Astrocyte (in vitro differentiated cells and primary cell): Measurements from ENCODE around the gene CASTOR1. TPM values are rescaled to one million over a fixed set of nuclear protein-coding genes. Genes with fewer than 3 reads are reported as not detected.
A peak's percentile ranks its signal among the peaks of the same experiment; 100 is the strongest.

Experiments used
- DNase-seq: peaks from one replicate; pipeline ENCODE4 v3.0.0-alpha.2; 2010; ENCODE audit warnings: low read depth
- FAIRE-seq: peaks from 2 replicates; lab custom pipeline; 2011; peaks lifted over from hg19 to GRCh38; lab: Jason Lieb, UNC
- H2AFZ ChIP-seq: 2 replicates; pipeline ENCODE4 v1.6.0; 2012; ENCODE audit warnings: low read depth, low read length, inconsistent platforms
- H3K27ac ChIP-seq: 2 replicates; pipeline ENCODE4 v1.5.1; 2011; ENCODE audit warnings: low read depth, low read length, inconsistent platforms
- H3K27me3 ChIP-seq: 2 replicates; pipeline ENCODE4 v1.6.0; 2011; ENCODE audit warnings: low read length, inconsistent platforms; ENCODE audit not compliant: insufficient read depth
- H3K36me3 ChIP-seq: 2 replicates; pipeline ENCODE4 v1.5.1; 2011; ENCODE audit warnings: low read length, inconsistent platforms; ENCODE audit not compliant: insufficient read depth
- H3K4me1 ChIP-seq: 2 replicates; pipeline ENCODE4 v1.5.1; 2011; ENCODE audit warnings: low read length, inconsistent platforms; ENCODE audit not compliant: insufficient read depth
- H3K4me2 ChIP-seq: 2 replicates; pipeline ENCODE4 v1.6.0; 2012; ENCODE audit warnings: low read length, inconsistent platforms
- H3K4me3 ChIP-seq: 2 replicates; pipeline ENCODE4 v1.5.1; 2011; ENCODE audit warnings: low read depth, mild to moderate bottlenecking, low read length, inconsistent platforms; ENCODE audit not compliant: insufficient read depth
- H3K79me2 ChIP-seq: 2 replicates; pipeline ENCODE4 v1.6.0; 2012; ENCODE audit warnings: mild to moderate bottlenecking, low read length, inconsistent platforms; ENCODE audit not compliant: insufficient read depth
- H3K9ac ChIP-seq: 2 replicates; pipeline ENCODE4 v1.6.0; 2012; ENCODE audit warnings: mild to moderate bottlenecking, low read length, inconsistent platforms
- H3K9me3 ChIP-seq: 2 replicates; pipeline ENCODE4 v1.5.1; 2012; ENCODE audit warnings: low read depth, mild to moderate bottlenecking, low read length, inconsistent platforms; ENCODE audit not compliant: insufficient read depth
- H4K20me1 ChIP-seq: 2 replicates; pipeline ENCODE4 v1.6.0; 2012; ENCODE audit warnings: low read length, inconsistent platforms; ENCODE audit not compliant: insufficient read depth
- H3K27ac Mint-ChIP-seq: one replicate; pipeline ENCODE4 v1.8.0; 2021; ENCODE audit warnings: mild to moderate bottlenecking, mixed read lengths; ENCODE audit not compliant: unreplicated experiment
- H3K27me3 Mint-ChIP-seq: one replicate; pipeline ENCODE4 v1.8.0; 2021; ENCODE audit warnings: low read depth, mixed read lengths; ENCODE audit not compliant: unreplicated experiment
- H3K36me3 Mint-ChIP-seq: one replicate; pipeline ENCODE4 v1.8.0; 2021; ENCODE audit warnings: low read depth, mixed read lengths; ENCODE audit not compliant: unreplicated experiment
- H3K4me1 Mint-ChIP-seq: one replicate; pipeline ENCODE4 v1.8.0; 2021; ENCODE audit warnings: low read depth, mixed read lengths; ENCODE audit not compliant: unreplicated experiment
- H3K4me3 Mint-ChIP-seq: one replicate; pipeline ENCODE4 v1.8.0; 2021; ENCODE audit warnings: mild to moderate bottlenecking, moderate library complexity, mixed read lengths; ENCODE audit not compliant: unreplicated experiment
- H3K9me3 Mint-ChIP-seq: one replicate; pipeline ENCODE4 v1.8.0; 2021; ENCODE audit warnings: mild to moderate bottlenecking, mixed read lengths; ENCODE audit not compliant: unreplicated experiment
- EZH2 ChIP-seq: IDR thresholded peaks from 2 replicates; pipeline ENCODE4 v1.6.1; 2012; ENCODE audit warnings: mild to moderate bottlenecking, low read length, inconsistent platforms; ENCODE audit not compliant: insufficient read depth
- total RNA-seq: library from RNA; stranded (reverse); gene quantifications from 2 replicates; pipeline ENCODE4 v1.2.1, GENCODE V29; 2021
- TF ChIP-seq, protein P1 (sequence below): IDR thresholded peaks from 2 replicates; pipeline ENCODE4 v1.5.1; 2011; ENCODE audit warnings: low read depth, mild to moderate bottlenecking, inconsistent platforms, low read length, moderate library complexity; ENCODE audit not compliant: insufficient read depth

The CASTOR1 gene
- total RNA-seq, 1 donor from 2014 or later: 15.2 TPM

DNA sequence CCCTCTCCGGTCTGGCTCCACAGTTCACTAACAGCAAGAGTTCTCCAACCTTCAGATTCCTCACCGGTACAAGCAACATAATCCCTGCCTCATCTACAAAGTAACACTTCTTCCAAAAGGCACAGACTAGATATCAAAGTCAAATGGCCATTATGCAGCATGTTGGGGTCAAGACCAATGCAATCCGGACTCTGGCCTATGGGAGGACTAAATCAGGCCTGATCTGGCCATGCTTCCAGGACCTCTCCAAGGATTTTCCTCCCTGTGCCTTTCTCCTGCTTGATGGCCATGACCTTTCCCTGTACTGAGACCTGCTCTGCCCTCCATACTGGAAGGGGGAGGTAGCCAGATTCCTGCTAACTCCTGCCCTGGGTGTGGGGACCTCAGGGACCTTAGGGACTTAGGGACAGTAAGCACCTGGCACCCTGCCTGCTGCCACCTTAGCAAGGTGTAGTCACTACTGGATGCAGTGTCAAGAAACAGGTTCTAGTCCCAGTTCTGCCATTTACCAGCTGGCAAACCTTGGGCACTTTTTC lies 30.8 kb upstream of the CASTOR1 start:
- DNase-seq (no peak), FAIRE-seq (no peak)
- H3K4me1 Mint-ChIP-seq: peaks cover 24% of the 10 kb centered on the region
- Histone ChIP-seq H3K4me2 (no peak overlapping the region), H3K4me3 (no peak overlapping the region), H3K27me3 (no peaks in the 10 kb centered on the region), H4K20me1 (peaks cover 100% of the 10 kb centered on the region), H3K9ac (no peak overlapping the region), H3K9me3 (no peaks in the 10 kb centered on the region), H3K4me1 (peaks cover 19% of the 10 kb centered on the region), H3K27ac (no peak overlapping the region), H2AFZ (no peak overlapping the region), H3K36me3 (peaks cover 3% of the 10 kb centered on the region), H3K79me2 (peaks cover 99% of the 10 kb centered on the region)
- no peak overlapping the region for H3K4me3 Mint-ChIP-seq
- TF ChIP-seq EZH2: no peak
- TF ChIP-seq, protein P1, sequence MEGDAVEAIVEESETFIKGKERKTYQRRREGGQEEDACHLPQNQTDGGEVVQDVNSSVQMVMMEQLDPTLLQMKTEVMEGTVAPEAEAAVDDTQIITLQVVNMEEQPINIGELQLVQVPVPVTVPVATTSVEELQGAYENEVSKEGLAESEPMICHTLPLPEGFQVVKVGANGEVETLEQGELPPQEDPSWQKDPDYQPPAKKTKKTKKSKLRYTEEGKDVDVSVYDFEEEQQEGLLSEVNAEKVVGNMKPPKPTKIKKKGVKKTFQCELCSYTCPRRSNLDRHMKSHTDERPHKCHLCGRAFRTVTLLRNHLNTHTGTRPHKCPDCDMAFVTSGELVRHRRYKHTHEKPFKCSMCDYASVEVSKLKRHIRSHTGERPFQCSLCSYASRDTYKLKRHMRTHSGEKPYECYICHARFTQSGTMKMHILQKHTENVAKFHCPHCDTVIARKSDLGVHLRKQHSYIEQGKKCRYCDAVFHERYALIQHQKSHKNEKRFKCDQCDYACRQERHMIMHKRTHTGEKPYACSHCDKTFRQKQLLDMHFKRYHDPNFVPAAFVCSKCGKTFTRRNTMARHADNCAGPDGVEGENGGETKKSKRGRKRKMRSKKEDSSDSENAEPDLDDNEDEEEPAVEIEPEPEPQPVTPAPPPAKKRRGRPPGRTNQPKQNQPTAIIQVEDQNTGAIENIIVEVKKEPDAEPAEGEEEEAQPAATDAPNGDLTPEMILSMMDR: no peak
- no peaks in the 10 kb centered on the region for H3K27me3 Mint-ChIP-seq
- H3K36me3 Mint-ChIP-seq: peaks cover 18% of the 10 kb centered on the region
- no peak overlapping the region for H3K27ac Mint-ChIP-seq
- no peaks in the 10 kb centered on the region for H3K9me3 Mint-ChIP-seq

DNA sequence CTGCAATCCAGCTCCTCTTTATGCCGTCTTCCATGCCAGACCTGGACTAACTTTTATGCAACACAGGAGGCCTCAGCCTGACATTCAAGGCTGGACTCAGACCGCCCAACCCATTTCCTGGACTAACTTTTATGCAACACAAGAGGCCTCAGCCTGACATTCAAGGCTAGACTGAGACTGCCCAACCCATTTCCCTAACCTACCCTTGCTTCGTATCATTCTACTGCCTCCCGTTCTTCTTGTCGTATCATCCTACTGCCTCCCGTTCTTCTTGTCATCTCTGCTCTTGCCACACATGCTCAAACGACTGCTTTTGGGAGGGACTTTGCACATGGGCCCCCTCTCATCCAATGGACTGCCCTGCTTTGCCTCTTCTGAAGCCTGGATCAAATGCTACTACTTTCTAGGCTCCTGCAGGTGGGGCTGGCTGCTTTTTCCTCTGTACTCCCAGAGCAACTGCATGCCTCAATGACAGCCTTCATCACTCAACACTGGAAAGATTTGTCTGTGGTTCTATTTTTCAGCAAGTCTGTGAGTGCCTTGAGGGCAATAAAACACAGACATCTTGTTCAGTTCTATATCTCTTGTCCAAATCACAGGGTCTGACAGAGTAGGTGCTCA lies 29.6 kb upstream of the CASTOR1 start:
- peak; percentile 27 for DNase-seq
- Histone ChIP-seq H3K4me2 (no peak overlapping the region), H2AFZ (no peak overlapping the region), H4K20me1 (peaks cover 100% of the 10 kb centered on the region), H3K36me3 (peaks cover 3% of the 10 kb centered on the region), H3K27me3 (no peaks in the 10 kb centered on the region), H3K9me3 (no peaks in the 10 kb centered on the region), H3K4me1 (peaks cover 17% of the 10 kb centered on the region), H3K9ac (no peak overlapping the region), H3K27ac (no peak overlapping the region), H3K79me2 (peaks cover 97% of the 10 kb centered on the region), H3K4me3 (no peak overlapping the region)
- FAIRE-seq: no peak
- Mint-ChIP-seq H3K36me3 (peaks cover 21% of the 10 kb centered on the region), H3K4me3 (no peak overlapping the region), H3K9me3 (no peaks in the 10 kb centered on the region), H3K27ac (peak overlapping the region; percentile 53), H3K4me1 (peaks cover 22% of the 10 kb centered on the region), H3K27me3 (no peaks in the 10 kb centered on the region)
- TF ChIP-seq, protein P1: no peak
- TF ChIP-seq EZH2: no peak

DNA sequence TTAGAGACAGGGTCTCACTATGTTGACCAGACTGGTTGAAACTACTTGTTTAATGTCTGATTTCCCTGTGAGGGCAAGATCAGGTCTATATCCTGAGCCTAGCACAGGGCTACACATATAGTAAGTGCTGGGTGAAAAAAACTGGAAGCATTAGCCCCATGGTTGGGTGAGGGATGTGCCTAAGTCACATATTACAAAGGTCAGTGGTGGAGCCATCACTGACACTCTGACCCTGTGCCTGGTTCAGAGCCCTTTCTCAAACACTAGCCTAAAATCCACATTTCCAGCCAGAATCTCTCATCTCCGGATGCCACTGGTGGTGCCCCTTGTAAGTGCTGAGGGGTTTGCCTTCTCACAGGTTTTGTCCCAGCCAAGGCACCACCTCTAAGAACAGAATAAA lies 28.5 kb upstream of the CASTOR1 start:
- Histone ChIP-seq H3K36me3 (peaks cover 3% of the 10 kb centered on the region), H3K4me1 (peaks cover 13% of the 10 kb centered on the region), H3K9ac (no peak overlapping the region), H3K4me2 (no peak overlapping the region), H4K20me1 (peaks cover 98% of the 10 kb centered on the region), H3K27me3 (no peaks in the 10 kb centered on the region), H3K9me3 (no peaks in the 10 kb centered on the region), H3K4me3 (no peak overlapping the region), H3K27ac (no peak overlapping the region), H3K79me2 (peaks cover 95% of the 10 kb centered on the region), H2AFZ (no peak overlapping the region)
- Mint-ChIP-seq H3K27ac (no peak overlapping the region), H3K36me3 (peaks cover 23% of the 10 kb centered on the region), H3K4me3 (no peak overlapping the region), H3K9me3 (no peaks in the 10 kb centered on the region), H3K4me1 (peaks cover 24% of the 10 kb centered on the region), H3K27me3 (no peaks in the 10 kb centered on the region)
- DNase-seq (no peak), FAIRE-seq (no peak)
- TF ChIP-seq EZH2: no peak
- TF ChIP-seq, protein P1: no peak
